H9 (cell line): Measurements from ENCODE around the gene TIMM17A. TPM values are rescaled to one million over a fixed set of nuclear protein-coding genes. Genes with fewer than 3 reads are reported as not detected.

Experiments
- DNase-seq: peaks from one replicate; pipeline ENCODE4 v3.0.0-alpha.2; 2017
- H2AFZ ChIP-seq: one replicate; pipeline ENCODE4 v1.6.1; 2013; ENCODE audit warnings: mild to moderate bottlenecking, low read length, control low read depth, moderate library complexity
- H2AK5ac ChIP-seq: 2 replicates; pipeline ENCODE4 v1.6.1; 2013; ENCODE audit warnings: low read length, control low read depth, mixed read lengths; ENCODE audit not compliant: insufficient read length
- H2BK120ac ChIP-seq: one replicate; pipeline ENCODE4 v1.6.1; 2013; ENCODE audit warnings: low read depth, mild to moderate bottlenecking, low read length, control low read depth, inconsistent platforms; ENCODE audit not compliant: poor library complexity, severe bottlenecking
- H2BK12ac ChIP-seq: 2 replicates; pipeline ENCODE4 v1.6.1; 2013; ENCODE audit warnings: low read length, control low read depth, mixed read lengths, low read depth; ENCODE audit not compliant: insufficient read length
- H2BK15ac ChIP-seq: 2 replicates; pipeline ENCODE4 v1.6.1; 2013; ENCODE audit warnings: low read depth, low read length, control low read depth
- H2BK20ac ChIP-seq: one replicate; pipeline ENCODE4 v1.6.1; 2013; ENCODE audit warnings: low read depth, mild to moderate bottlenecking, low read length, control low read depth, inconsistent platforms; ENCODE audit not compliant: poor library complexity, severe bottlenecking
- H2BK5ac ChIP-seq: 2 replicates; pipeline ENCODE4 v1.6.1; 2013; ENCODE audit warnings: low read length, control low read depth, mixed read lengths; ENCODE audit not compliant: insufficient read length
- H3K14ac ChIP-seq: 2 replicates; pipeline ENCODE4 v1.6.1; 2013; ENCODE audit warnings: low read length, control low read depth; ENCODE audit not compliant: insufficient read depth
- H3K18ac ChIP-seq: 2 replicates; pipeline ENCODE4 v1.6.1; 2013; ENCODE audit warnings: low read depth, mild to moderate bottlenecking, mixed read lengths, low read length, control low read depth; ENCODE audit not compliant: insufficient read length
- H3K23ac ChIP-seq: 2 replicates; pipeline ENCODE4 v1.6.1; 2013; ENCODE audit warnings: low read length, control low read depth, mixed read lengths, low read depth; ENCODE audit not compliant: insufficient read length
- H3K23me2 ChIP-seq: 2 replicates; pipeline ENCODE4 v1.6.1; 2013; ENCODE audit warnings: low read depth, mild to moderate bottlenecking, mixed read lengths, low read length, control low read depth; ENCODE audit not compliant: insufficient read length, poor library complexity, severe bottlenecking
- H3K27ac ChIP-seq: 2 replicates; pipeline ENCODE4 v1.5.1; 2013; ENCODE audit warnings: low read length, control low read depth, mixed read lengths, low read depth; ENCODE audit not compliant: insufficient read length
- H3K27me3 ChIP-seq: 2 replicates; pipeline ENCODE4 v1.6.1; 2013; ENCODE audit warnings: low read length, control low read depth, inconsistent platforms; ENCODE audit not compliant: insufficient read depth
- H3K4ac ChIP-seq: 2 replicates; pipeline ENCODE4 v1.6.1; 2013; ENCODE audit warnings: low read depth, mild to moderate bottlenecking, control low read depth, inconsistent platforms, low read length, moderate library complexity
- H3K4me1 ChIP-seq: 2 replicates; pipeline ENCODE4 v1.6.1; 2013; ENCODE audit warnings: low read length, control low read depth, inconsistent platforms; ENCODE audit not compliant: insufficient read depth
- H3K4me2 ChIP-seq: 2 replicates; pipeline ENCODE4 v1.6.1; 2013; ENCODE audit warnings: low read length, control low read depth, mixed read lengths; ENCODE audit not compliant: insufficient read length, insufficient read depth
- H3K56ac ChIP-seq: 2 replicates; pipeline ENCODE4 v1.6.1; 2013; ENCODE audit warnings: low read depth, mild to moderate bottlenecking, mixed read lengths, low read length, control low read depth; ENCODE audit not compliant: insufficient read length
- H3K79me1 ChIP-seq: 2 replicates; pipeline ENCODE4 v1.6.1; 2013; ENCODE audit warnings: low read depth, mild to moderate bottlenecking, moderate library complexity, low read length, control low read depth, inconsistent platforms; ENCODE audit not compliant: insufficient read depth, poor library complexity, severe bottlenecking
- H3K79me2 ChIP-seq: 2 replicates; pipeline ENCODE4 v1.6.1; 2013; ENCODE audit warnings: low read length, control low read depth, inconsistent platforms; ENCODE audit not compliant: insufficient read depth
- H3K9ac ChIP-seq: 2 replicates; pipeline ENCODE4 v1.6.1; 2013; ENCODE audit warnings: low read length, control low read depth, mixed read lengths; ENCODE audit not compliant: insufficient read length; ENCODE audit errors: extremely low read depth
- H3K9me3 ChIP-seq: one replicate; pipeline ENCODE4 v1.6.1; 2013; ENCODE audit warnings: low read depth, low read length, inconsistent platforms; ENCODE audit not compliant: control insufficient read depth
- H3T11ph ChIP-seq: one replicate; pipeline ENCODE4 v1.6.1; 2013; ENCODE audit warnings: mild to moderate bottlenecking, low read length, control low read depth, inconsistent platforms
- H4K20me1 ChIP-seq: one replicate; pipeline ENCODE4 v1.6.1; 2013; ENCODE audit not compliant: control insufficient read depth, insufficient read length, insufficient read depth
- H4K5ac ChIP-seq: 2 replicates; pipeline ENCODE4 v1.6.1; 2013; ENCODE audit warnings: low read depth, mild to moderate bottlenecking, mixed read lengths, low read length, control low read depth; ENCODE audit not compliant: insufficient read length
- H4K8ac ChIP-seq: replicated peaks from 2 replicates; pipeline ENCODE4 v1.6.1; 2013; ENCODE audit warnings: low read length, control low read depth, mixed read lengths, low read depth; ENCODE audit not compliant: insufficient read length
- H4K91ac ChIP-seq: 2 replicates; pipeline ENCODE4 v1.6.1; 2013; ENCODE audit warnings: low read depth, mild to moderate bottlenecking, moderate library complexity, mixed read lengths, low read length, control low read depth; ENCODE audit not compliant: insufficient read length
- H3K27ac Mint-ChIP-seq, 3 experiments: 2 replicates in 2 of 3; 3 replicates in 1 of 3; pipeline ENCODE4 v1.8.0; 2020 to 2021; ENCODE audit warnings: mixed read lengths in 3 of 3, mild to moderate bottlenecking in 1 of 3, moderate library complexity in 1 of 3
- H3K27me3 Mint-ChIP-seq: 2 replicates; pipeline ENCODE4 v1.8.0; 2021; ENCODE audit warnings: low read depth, mild to moderate bottlenecking, moderate library complexity, mixed read lengths
- H3K36me3 Mint-ChIP-seq, 3 experiments: 2 replicates in 2 of 3; 3 replicates in 1 of 3; pipeline ENCODE4 v1.8.0; 2020 to 2021; ENCODE audit warnings: low read depth in 3 of 3, mixed read lengths in 3 of 3; ENCODE audit not compliant: insufficient read depth in 1 of 3
- H3K4me1 Mint-ChIP-seq, 2 experiments: 2 replicates each; pipeline ENCODE4 v1.8.0; 2020; ENCODE audit warnings: mixed read lengths in 2 of 2
- H3K4me3 Mint-ChIP-seq, 2 experiments: 2 replicates in 1 of 2; 3 replicates in 1 of 2; pipeline ENCODE4 v1.8.0; 2020 to 2021; ENCODE audit warnings: mild to moderate bottlenecking in 2 of 2, mixed read lengths in 2 of 2, moderate library complexity in 1 of 2
- H3K9me3 Mint-ChIP-seq, 2 experiments: 2 replicates in 1 of 2; 3 replicates in 1 of 2; pipeline ENCODE4 v1.8.0; 2020; ENCODE audit warnings: mild to moderate bottlenecking in 2 of 2, mixed read lengths in 2 of 2, moderate library complexity in 1 of 2
- CTCF ChIP-seq: fragments of 200-600 bp; sonication (generic); conservative IDR thresholded peaks from 3 replicates; pipeline ENCODE4 v1.8.0; 2021; ENCODE audit warnings: antibody characterized with exemption, mild to moderate bottlenecking
- WGBS: extraction: QIAGEN DNeasy Blood & Tissue Kit; methylation state at CpG from one replicate; pipeline ENCODE4 v1.1.7; 2013; ENCODE audit warnings: missing lambda C conversion rate, low lambda C conversion rate, mixed read lengths; ENCODE audit not compliant: insufficient read length; ENCODE audit errors: extremely low coverage; 5-methylcytosine and 5-hydroxymethylcytosine counted together
- total RNA-seq: library from RNA; stranded (reverse); gene quantifications from 2 replicates; pipeline ENCODE4 v1.2.1, GENCODE V29; 2021

TIMM17A gene
- total RNA-seq, 1 experiment from 2014 or later: 60.9 TPM

- peak; percentile 71 for DNase-seq
- H3K9ac ChIP-seq: no peak overlapping the region
- no peak overlapping the region for H3K18ac ChIP-seq
- H4K8ac ChIP-seq: no peak overlapping the region
- H2BK12ac ChIP-seq: no peak overlapping the region
- no peak overlapping the region for H4K91ac ChIP-seq
- Mint-ChIP-seq H3K4me3 (no peak overlapping the region), H3K27ac (no peak overlapping the region; a peak in 1 of 7 replicates), H3K36me3 (peaks cover 37 to 86% (median 84%) of the 10 kb centered on the region in 3 experiments; a peak in 6 of 7 replicates), H3K9me3 (no peaks in the 10 kb centered on the region), H3K4me1 (peaks cover 2 to 3% of the 10 kb centered on the region in 2 experiments; a peak in 1 of 4 replicates), H3K27me3 (no peaks in the 10 kb centered on the region)
- no peak overlapping the region for H2BK5ac ChIP-seq
- H2AK5ac ChIP-seq: no peak overlapping the region
- H3K27ac ChIP-seq: no peak overlapping the region
- no CpG with 5 or more reads among the region's 16 CpGs for WGBS
- H3K4me1 ChIP-seq: no peaks in the 10 kb centered on the region
- no peak overlapping the region for H3K4me2 ChIP-seq
- H3K14ac ChIP-seq: no peak overlapping the region
- H3K23me2 ChIP-seq: no peaks in the 10 kb centered on the region
- no peak overlapping the region for H3K4ac ChIP-seq
- H2BK120ac ChIP-seq: no peak overlapping the region
- H3K27me3 ChIP-seq: no peaks in the 10 kb centered on the region
- H3K9me3 ChIP-seq: no peaks in the 10 kb centered on the region
- H2BK20ac ChIP-seq: no peak overlapping the region
- H3K79me2 ChIP-seq: no peaks in the 10 kb centered on the region
- H3K56ac ChIP-seq: no peak overlapping the region
- no peak overlapping the region for H2AFZ ChIP-seq
- no peak overlapping the region for H3T11ph ChIP-seq
- H3K23ac ChIP-seq: no peak overlapping the region
- TF ChIP-seq CTCF: peak; percentile 84
- H4K5ac ChIP-seq: no peak overlapping the region
- no peak overlapping the region for H2BK15ac ChIP-seq
- H3K79me1 ChIP-seq: no peaks in the 10 kb centered on the region
- no peaks in the 10 kb centered on the region for H4K20me1 ChIP-seq
Observed at GRCh38 chr1:201999625-202000238, 44.4 kb downstream of the TIMM17A start.
